ENCODE data around the gene RFLNA. TPM values are rescaled to one million over a fixed set of nuclear protein-coding genes. Genes with fewer than 3 reads are reported as not detected.

Gene RFLNA
- total and polyA plus RNA-seq, 2 experiments from 2014 or later: 3.9 to 20.4 TPM

DNA sequence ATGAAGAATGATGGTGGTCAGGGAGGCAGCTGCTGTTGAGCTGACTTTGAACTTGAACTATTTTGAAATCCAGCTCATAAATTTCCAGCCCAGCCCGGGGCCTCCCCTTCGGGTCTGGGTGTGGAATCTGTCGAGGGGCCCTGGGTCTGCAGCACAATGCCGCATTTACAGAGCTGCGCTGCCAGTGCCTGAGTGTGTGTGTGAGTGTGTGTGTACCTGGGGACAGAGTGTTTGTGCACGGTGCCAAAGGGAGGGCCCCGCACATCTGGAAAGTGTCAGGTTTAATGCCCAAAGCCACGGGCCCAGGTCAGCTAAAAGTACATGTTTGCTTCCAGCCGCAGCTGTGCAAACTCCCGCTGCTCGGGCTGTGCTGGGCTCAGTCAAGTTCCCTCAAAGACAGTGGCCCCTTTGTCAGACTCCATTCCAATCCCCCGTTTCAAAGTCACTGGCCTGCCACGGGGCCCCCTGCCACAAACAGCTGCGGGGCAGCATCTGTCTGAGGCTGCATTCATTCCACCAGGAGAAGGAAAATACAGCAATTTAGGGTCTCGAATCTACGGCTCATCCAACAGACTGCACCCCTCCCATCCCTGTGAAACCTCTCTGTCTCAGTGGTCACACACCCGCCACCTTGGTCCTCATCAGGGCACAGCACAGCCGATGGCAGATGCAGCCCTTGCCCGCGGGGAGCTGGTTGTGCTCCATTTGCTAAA lies 16.3 kb upstream of the RFLNA start (continued):
- TF ChIP-seq, protein P1, sequence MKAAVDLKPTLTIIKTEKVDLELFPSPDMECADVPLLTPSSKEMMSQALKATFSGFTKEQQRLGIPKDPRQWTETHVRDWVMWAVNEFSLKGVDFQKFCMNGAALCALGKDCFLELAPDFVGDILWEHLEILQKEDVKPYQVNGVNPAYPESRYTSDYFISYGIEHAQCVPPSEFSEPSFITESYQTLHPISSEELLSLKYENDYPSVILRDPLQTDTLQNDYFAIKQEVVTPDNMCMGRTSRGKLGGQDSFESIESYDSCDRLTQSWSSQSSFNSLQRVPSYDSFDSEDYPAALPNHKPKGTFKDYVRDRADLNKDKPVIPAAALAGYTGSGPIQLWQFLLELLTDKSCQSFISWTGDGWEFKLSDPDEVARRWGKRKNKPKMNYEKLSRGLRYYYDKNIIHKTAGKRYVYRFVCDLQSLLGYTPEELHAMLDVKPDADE (IDR thresholded peaks at IDR 0.05): no peak
- TF ChIP-seq POLR2AphosphoS5 (IDR thresholded peaks at IDR 0.05; ENCODE audit: low read depth): no peak
- TF ChIP-seq, protein P2, sequence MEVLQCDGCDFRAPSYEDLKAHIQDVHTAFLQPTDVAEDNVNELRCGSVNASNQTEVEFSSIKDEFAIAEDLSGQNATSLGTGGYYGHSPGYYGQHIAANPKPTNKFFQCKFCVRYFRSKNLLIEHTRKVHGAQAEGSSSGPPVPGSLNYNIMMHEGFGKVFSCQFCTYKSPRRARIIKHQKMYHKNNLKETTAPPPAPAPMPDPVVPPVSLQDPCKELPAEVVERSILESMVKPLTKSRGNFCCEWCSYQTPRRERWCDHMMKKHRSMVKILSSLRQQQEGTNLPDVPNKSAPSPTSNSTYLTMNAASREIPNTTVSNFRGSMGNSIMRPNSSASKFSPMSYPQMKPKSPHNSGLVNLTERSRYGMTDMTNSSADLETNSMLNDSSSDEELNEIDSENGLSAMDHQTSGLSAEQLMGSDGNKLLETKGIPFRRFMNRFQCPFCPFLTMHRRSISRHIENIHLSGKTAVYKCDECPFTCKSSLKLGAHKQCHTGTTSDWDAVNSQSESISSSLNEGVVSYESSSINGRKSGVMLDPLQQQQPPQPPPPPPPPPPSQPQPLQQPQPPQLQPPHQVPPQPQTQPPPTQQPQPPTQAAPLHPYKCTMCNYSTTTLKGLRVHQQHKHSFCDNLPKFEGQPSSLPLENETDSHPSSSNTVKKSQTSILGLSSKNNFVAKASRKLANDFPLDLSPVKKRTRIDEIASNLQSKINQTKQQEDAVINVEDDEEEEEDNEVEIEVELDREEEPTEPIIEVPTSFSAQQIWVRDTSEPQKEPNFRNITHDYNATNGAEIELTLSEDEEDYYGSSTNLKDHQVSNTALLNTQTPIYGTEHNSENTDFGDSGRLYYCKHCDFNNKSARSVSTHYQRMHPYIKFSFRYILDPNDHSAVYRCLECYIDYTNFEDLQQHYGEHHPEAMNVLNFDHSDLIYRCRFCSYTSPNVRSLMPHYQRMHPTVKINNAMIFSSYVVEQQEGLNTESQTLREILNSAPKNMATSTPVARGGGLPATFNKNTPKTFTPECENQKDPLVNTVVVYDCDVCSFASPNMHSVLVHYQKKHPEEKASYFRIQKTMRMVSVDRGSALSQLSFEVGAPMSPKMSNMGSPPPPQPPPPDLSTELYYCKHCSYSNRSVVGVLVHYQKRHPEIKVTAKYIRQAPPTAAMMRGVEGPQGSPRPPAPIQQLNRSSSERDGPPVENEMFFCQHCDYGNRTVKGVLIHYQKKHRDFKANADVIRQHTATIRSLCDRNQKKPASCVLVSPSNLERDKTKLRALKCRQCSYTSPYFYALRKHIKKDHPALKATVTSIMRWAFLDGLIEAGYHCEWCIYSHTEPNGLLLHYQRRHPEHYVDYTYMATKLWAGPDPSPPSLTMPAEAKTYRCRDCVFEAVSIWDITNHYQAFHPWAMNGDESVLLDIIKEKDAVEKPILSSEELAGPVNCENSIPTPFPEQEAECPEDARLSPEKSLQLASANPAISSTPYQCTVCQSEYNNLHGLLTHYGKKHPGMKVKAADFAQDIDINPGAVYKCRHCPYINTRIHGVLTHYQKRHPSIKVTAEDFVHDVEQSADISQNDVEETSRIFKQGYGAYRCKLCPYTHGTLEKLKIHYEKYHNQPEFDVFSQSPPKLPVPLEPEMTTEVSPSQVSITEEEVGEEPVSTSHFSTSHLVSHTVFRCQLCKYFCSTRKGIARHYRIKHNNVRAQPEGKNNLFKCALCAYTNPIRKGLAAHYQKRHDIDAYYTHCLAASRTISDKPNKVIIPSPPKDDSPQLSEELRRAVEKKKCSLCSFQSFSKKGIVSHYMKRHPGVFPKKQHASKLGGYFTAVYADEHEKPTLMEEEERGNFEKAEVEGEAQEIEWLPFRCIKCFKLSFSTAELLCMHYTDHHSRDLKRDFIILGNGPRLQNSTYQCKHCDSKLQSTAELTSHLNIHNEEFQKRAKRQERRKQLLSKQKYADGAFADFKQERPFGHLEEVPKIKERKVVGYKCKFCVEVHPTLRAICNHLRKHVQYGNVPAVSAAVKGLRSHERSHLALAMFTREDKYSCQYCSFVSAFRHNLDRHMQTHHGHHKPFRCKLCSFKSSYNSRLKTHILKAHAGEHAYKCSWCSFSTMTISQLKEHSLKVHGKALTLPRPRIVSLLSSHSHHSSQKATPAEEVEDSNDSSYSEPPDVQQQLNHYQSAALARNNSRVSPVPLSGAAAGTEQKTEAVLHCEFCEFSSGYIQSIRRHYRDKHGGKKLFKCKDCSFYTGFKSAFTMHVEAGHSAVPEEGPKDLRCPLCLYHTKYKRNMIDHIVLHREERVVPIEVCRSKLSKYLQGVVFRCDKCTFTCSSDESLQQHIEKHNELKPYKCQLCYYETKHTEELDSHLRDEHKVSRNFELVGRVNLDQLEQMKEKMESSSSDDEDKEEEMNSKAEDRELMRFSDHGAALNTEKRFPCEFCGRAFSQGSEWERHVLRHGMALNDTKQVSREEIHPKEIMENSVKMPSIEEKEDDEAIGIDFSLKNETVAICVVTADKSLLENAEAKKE (CRISPR knock-in tag; IDR thresholded peaks at IDR 0.05): no peak

DNA sequence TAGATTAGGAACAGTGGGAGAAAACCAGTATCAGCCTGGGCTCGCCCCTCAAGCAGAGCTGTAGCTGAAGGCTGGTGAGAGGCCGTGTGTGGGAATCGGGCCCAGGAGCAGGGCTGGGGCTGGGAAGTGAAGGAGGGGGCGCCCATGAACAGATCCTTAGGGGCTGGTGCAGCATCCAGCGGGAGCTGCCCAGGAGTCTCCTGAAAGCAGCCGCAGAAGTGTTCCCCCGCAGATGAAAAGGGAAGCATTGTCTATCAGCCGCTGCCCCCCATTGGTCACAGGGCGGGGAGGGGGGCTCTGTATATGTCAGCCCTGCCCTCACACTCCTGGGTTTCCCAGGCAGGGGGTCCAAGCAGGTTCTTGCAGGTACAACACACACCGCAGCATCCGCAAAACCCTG lies 15.6 kb upstream of the RFLNA start:
- Histone ChIP-seq H3K4me2 (no peak overlapping the region), H3K27ac (ENCODE audit: low read depth) (no peak overlapping the region), H3K27me3 (ENCODE audit: insufficient read depth) (no peaks in the 10 kb centered on the region), H3K4me1 (ENCODE audit: insufficient read depth) (peaks cover 26% of the 10 kb centered on the region), H3K36me3 (ENCODE audit: insufficient read depth) (0 out of 2 replicates have a peak, but pooled peaks cover 2% of the 10 kb centered on the region), H3K79me2 (replicated peaks; ENCODE audit: insufficient read depth) (no peaks in the 10 kb centered on the region), H3K4me3 (no peak overlapping the region), H4K20me1 (replicated peaks; ENCODE audit: insufficient read depth) (no peaks in the 10 kb centered on the region), H2AFZ (0 out of 2 replicates have a peak overlapping the region, but pooled peaks have one; percentile 23), H3F3A (replicated peaks; ENCODE audit: low read depth) (no peaks in the 10 kb centered on the region), H3K9me2 (ENCODE audit: insufficient read depth) (peaks cover 5% of the 10 kb centered on the region; the same call in 1 of the 2 replicates)
- no peak overlapping the region for H3K4me3 Mint-ChIP-seq
- DNase-seq (ENCODE audit: low spot score): no peak
- TF ChIP-seq ZNF114 (CRISPR knock-in tag; IDR thresholded peaks at IDR 0.05): no peak
- TF ChIP-seq JUNB (IDR thresholded peaks at IDR 0.05; ENCODE audit: unreplicated experiment): no peak
- no peak for TF ChIP-seq POLR2AphosphoS5 (IDR thresholded peaks at IDR 0.05; ENCODE audit: low read depth)
- TF ChIP-seq EZH2 (IDR thresholded peaks at IDR 0.05; ENCODE audit: low read depth, unreplicated experiment): no peak
- TF ChIP-seq, protein P3, sequence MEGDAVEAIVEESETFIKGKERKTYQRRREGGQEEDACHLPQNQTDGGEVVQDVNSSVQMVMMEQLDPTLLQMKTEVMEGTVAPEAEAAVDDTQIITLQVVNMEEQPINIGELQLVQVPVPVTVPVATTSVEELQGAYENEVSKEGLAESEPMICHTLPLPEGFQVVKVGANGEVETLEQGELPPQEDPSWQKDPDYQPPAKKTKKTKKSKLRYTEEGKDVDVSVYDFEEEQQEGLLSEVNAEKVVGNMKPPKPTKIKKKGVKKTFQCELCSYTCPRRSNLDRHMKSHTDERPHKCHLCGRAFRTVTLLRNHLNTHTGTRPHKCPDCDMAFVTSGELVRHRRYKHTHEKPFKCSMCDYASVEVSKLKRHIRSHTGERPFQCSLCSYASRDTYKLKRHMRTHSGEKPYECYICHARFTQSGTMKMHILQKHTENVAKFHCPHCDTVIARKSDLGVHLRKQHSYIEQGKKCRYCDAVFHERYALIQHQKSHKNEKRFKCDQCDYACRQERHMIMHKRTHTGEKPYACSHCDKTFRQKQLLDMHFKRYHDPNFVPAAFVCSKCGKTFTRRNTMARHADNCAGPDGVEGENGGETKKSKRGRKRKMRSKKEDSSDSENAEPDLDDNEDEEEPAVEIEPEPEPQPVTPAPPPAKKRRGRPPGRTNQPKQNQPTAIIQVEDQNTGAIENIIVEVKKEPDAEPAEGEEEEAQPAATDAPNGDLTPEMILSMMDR (conservative IDR thresholded peaks at IDR 0.05; ENCODE audit: low read depth in 2 of 2): no peak; a peak in 1 of 4 replicates
- H3K9me3 Mint-ChIP-seq: peaks cover under 1% of the 10 kb centered on the region; the same call in 2 of the 3 replicates
- peaks cover 4% of the 10 kb centered on the region for H3K27me3 Mint-ChIP-seq (ENCODE audit: insufficient read depth, low read depth, poor library complexity)
- no peak overlapping the region for H3K27ac Mint-ChIP-seq
- no peaks in the 10 kb centered on the region; the same call in 2 of the 3 replicates for H3K36me3 Mint-ChIP-seq (ENCODE audit: low read depth)
- peaks cover 14% of the 10 kb centered on the region for H3K4me1 Mint-ChIP-seq
- ATAC-seq: peak; percentile 79

All from GM23338 (cell line).